ENCODE data around the gene MAGEA2B.
"Not testable (repeated sequence)": the region's sequence is repeated elsewhere in the genome, so short reads cannot be mapped to it uniquely, and the experiment has no call there.

MAGEA2B gene

DNA sequence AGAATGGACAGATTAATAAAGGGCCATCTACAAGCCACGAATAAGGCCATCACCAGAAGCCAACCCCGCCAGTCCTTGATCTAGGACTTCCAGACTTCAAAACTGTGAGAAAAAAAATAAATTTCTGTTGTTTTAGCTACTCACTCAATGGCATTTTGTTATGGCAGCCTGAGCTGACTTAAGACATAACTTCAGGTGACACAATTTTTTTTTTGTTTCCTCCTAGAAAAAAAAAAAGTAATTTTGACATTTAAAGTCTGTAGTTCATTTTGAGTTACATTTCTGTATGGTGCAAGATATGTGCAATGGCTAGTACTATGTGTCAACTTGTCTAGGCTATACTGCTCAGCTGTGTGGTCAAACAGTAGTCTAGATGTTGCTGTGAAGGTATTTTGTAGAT lies 44.5 kb downstream of the MAGEA2B start, which contains the start of gene CSAG3:
Gene CSAG3, plus strand, starts transcription at position 301 of the 400 bp plus-strand sequence.
- not testable (repeated sequence) for DNase-seq

DNA sequence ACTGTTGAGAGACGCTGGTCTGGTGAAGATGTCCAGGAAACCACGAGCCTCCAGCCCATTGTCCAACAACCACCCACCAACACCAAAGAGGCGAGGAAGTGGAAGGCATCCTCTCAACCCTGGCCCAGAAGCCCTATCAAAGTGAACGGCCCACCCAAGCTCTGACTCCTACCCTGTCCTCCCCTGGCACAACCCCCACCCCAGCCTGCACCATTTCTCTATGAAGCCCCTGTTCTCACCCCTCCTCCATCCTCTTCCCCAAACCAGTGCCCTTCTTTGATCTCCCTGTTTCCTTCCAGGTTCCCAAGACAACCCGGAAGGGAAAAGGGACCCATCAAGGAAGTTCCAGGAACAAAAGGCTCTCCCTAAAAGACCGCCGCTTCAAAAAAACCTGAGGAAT lies 45.1 kb downstream of the MAGEA2B start:
- DNase-seq = not testable (repeated sequence)

DNA sequence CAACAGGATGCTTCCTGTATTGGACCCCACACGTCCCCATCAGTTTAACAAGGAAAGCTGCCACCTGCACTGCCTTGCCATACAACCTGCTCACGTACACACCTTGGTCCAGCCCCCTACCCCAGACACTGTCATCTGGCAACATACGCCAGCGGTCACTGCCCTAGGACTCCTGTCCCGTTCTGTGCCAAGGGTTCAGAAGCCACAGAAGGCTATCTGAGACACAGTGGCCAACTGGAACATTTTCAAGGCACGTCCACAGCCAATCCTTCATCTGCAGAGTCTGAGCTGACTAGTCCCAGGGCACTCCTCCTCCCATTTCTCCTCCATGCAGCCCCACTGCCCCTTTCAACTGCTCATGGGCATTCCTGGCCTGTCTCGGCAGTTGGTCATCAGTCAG lies 47.2 kb downstream of the MAGEA2B start:
- not testable (repeated sequence) for DNase-seq

DNA sequence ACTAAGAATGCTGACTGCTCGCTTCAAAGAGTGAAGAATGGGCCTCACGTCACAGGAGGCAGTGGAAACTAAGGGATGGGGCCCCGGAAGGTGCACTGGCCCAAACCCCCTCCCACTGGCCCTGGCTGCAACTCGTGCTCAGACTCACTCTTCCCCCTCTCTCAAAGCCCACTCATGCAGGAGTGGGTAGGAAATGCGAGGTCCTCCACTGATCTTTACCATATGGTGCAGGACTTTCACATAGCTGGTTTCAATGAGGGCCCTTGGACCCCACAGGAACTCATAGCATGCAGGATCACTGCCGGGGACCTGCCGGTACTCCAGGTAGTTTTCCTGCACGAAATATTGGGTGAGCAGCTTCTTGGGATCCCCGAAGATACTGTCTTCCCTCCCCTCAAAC lies 52.1 kb downstream of the MAGEA2B start:
- DNase-seq = not testable (repeated sequence)

Measured in NCI-H1694 treated with DMSO at 0.1 percent for 48 hours (cell line).